Measurements from ENCODE around the gene CD63. TPM values are rescaled to one million over a fixed set of nuclear protein-coding genes. Genes with fewer than 3 reads are reported as not detected.

CD63 gene
- total and polyA plus RNA-seq, 9 of the 15 experiments (the other 6 are each of a cell fraction or from before 2014, with no cell fraction given) = 313 to 735 (median 433) TPM

DNA sequence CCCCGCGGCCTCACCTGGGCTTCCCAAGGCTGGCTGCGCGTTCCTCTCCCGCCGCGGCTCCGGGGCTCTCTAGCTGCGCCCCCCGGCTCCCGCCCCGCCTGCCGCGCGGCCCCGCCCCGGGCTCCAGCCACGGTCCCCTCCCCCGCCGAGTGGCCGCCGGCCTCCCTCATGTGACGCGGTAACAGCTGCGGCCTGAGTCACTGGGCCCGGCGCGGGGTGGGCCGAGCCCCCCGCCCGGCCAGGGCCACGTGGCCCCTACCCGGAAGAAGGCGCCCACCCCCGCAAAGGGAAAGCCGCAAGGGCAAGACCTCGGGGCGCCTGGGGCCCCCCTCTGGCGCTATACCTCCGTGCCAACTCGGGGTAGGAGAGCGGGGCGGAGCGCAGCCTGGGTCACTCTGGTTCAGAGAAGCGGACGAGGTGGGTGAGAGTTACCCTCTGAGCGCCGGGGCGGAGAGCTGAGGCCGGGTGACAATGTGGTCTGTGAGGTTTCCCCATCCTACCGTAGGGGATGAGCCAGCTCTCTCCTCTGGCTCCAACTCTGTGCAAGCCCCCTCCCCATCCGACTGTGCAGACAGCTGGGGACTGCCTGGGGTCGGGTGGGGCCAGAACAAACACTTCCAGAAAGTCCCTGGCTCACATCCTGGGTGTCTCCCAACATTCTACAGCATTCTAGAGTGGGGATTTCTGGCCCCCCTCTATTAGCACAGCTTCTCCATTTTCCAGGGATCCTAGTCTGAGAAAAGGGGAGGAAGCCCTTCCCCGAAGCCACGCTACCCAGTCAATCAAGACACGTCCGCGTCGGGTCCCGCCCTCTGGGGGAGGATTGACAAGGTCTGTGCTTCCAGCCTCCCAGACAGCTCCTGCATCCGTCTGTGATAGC is at the start of gene CD63 (continued):
- TF ChIP-seq CREB1 (IDR thresholded peaks at IDR 0.05) (peak; percentile 85), CREB1 (CRISPR knock-in tag; IDR thresholded peaks at IDR 0.05) (peak; percentile 79), POLR2G (IDR thresholded peaks at IDR 0.05; ENCODE audit: low read depth, low read length) (peak; percentile 88), PTTG1 (tag; IDR thresholded peaks at IDR 0.05; ENCODE audit: low read depth) (no peak), ATF4 (CRISPR knock-in tag; IDR thresholded peaks at IDR 0.05) (no peak), ETV5 (CRISPR knock-in tag; IDR thresholded peaks at IDR 0.05; ENCODE audit: low read depth) (peak; percentile 57), SMARCA5 (IDR thresholded peaks at IDR 0.05) (peak; percentile 16; the same call in 1 of the 2 replicates), ZNF717 (CRISPR knock-in tag; IDR thresholded peaks at IDR 0.05) (no peak), ZNF699 (CRISPR knock-in tag; IDR thresholded peaks at IDR 0.05; ENCODE audit: insufficient replicate concordance) (no peak), ATF3 (IDR thresholded peaks at IDR 0.05) (peak; percentile 80), ATF3 (CRISPR knock-in tag; conservative IDR thresholded peaks at IDR 0.05) (0 out of 2 replicates have a peak, but pooled peaks have one; percentile 63), RBM25 (IDR thresholded peaks at IDR 0.05; ENCODE audit: low read depth, low read length, severe bottlenecking) (no peak), DPF2 (IDR thresholded peaks at IDR 0.05) (peak; percentile 71; the same call in 1 of the 2 replicates), NONO (IDR thresholded peaks at IDR 0.05; ENCODE audit: low read depth in 2 of 2, low read length in 1 of 2) (peak in 1 of 2 experiments; percentile 84; a peak in 1 of 4 replicates), ZNF695 (CRISPR knock-in tag; IDR thresholded peaks at IDR 0.05) (no peak), TFE3 (CRISPR knock-in tag; IDR thresholded peaks at IDR 0.05) (peak; percentile 16; the same call in 1 of the 2 replicates), CREB3L1 (IDR thresholded peaks at IDR 0.05; ENCODE audit: borderline replicate concordance, low read depth) (peak; percentile 92), MCM7 (IDR thresholded peaks at IDR 0.05) (no peak), HEY1 (CRISPR knock-in tag; IDR thresholded peaks at IDR 0.05; ENCODE audit: borderline replicate concordance) (no peak), POLR2AphosphoS2 (IDR thresholded peaks at IDR 0.05; ENCODE audit: low read length) (no peak), CXXC5 (CRISPR knock-in tag; IDR thresholded peaks at IDR 0.05) (peak; percentile 97), ZNF584 (CRISPR knock-in tag; IDR thresholded peaks at IDR 0.05; ENCODE audit: low read depth) (peak; percentile 73; the same call in 1 of the 2 replicates), ZNF551 (CRISPR knock-in tag; IDR thresholded peaks at IDR 0.05) (no peak), CHCHD3 (CRISPR knock-in tag; IDR thresholded peaks at IDR 0.05) (no peak), ZNF124 (CRISPR knock-in tag; IDR thresholded peaks at IDR 0.05) (no peak)

All from K562 (cell line).